Stimulated activated CD8-positive, alpha-beta memory T cell treated with anti-CD3 and anti-CD28 coated beads, Interleukin-4, amount 100 ng/mL, for 24 hours (primary cell): ENCODE data around the gene GCHFR.

Experiments used
- DNase-seq: peaks from one replicate; pipeline ENCODE4 v3.0.0-alpha.2; 2020; ENCODE audit warnings: low read depth

Gene GCHFR

DNA sequence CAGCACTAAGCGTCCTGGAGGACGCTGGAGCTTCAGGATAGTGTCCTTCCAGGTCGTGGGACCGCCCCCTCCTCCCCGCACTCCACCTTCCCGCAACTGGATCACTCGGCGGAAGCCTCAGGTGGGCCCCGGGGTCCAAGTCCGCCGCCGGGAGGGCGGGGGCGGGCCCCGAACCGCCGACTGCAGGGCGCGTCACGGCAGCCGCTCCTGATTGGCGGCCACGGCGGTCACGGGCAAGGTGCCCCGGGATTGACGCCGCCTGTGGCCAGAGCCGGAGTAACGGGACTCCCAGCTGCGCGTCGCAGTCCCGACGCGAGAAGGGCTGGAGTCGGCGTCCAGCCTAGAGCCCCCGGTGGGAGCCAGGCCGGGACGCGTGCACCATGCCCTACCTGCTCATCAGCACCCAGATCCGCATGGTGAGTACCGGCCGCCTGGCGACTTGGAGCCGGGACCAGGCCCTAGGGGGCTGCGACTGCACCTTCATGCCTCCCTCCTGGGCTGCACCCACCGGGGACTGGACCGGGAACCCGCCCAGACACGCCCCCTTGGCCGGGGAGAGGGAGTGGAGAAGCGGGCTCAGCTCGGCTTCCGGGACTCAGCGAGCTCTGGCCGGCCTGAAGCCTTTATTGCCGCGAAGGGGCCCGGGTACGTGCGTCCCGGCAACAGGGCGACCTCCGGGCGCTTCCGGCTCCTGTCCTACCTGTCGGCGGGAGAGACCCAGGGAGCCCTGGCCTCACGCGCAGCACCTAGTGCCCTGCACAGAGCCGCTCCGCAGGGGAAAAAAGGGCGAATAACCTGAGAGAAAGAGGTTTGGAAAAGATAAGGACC lies at the start of gene GCHFR:
TSS of gene GCHFR (plus strand) at position 268 of the 828 bp plus-strand sequence. CDS start at position 381, 113 bp downstream.
- peak; percentile 49 for DNase-seq

DNA sequence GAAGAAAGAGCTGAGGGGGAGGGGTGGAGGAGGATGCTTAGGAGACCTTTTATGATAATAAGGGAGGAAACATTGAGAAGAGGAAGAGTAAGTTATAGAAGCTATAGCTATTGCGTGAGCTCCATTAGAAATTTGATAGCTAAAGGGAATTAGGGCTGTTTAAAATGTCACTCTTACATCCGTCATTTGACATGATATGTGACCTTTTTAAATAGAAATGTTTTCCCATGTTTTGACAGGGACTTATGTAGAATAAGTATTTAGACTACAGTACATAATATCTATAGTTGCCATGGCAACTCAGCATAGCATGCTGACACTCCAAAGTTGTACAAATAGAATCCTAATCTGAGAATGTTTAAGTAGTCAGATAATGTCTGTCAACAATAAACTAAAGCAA lies 49.7 kb upstream of the GCHFR start:
- no peak for DNase-seq

DNA sequence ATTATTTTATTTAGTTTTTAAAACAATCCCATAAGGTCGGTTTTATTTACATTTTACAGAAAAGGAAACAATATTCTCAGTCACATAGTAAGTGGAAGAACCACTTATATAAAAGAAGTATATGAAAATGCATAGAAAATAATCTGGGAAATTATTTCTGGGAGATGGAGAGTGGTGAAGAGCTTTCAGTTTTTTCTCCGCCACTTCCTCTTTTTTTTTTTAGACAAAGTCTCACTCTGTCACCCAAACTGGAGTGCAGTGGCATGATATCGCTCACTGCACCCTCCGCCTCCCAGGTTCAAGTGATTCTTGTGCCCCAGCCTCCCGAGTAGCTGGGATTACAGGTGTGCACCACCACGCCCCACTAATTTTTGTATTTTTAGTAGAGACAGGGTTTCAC lies 47.7 kb upstream of the GCHFR start:
- DNase-seq = no peak

DNA sequence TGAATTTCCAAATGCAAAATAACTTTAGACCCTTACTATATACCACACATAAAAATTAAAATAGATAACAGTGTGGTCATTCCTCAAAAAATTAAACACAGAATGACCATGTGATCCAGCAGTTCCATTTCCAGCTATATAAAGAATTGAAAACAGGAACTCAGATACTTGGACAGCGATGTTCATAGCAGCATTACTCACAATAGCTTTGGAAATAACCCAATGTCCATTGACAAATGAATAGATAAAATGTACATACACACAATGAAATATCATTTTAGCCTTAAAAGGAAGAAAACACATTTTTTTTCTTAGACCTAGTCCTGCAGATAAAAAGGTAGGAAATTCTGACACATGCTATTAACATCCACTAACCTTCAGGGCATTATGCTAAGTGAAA lies 42.2 kb upstream of the GCHFR start:
- no peak for DNase-seq

DNA sequence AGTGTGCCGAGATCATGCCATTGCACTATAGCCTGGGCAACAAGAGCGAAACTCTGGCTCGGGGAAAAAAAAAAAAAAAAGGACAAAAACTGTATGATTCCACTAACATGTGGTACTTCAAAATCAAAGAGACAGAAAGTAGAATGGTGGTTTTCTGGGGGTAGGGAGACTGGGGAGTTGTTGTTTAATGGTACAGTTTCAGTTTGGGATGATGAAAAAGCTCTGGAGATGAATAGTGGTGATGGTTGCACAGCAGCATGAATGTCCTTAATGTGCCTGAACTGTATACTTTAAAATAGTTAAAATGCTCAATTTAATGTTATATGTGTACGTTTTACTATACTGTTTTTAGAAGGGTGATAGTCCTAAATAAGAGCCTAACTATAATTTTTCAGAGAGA lies 41.5 kb upstream of the GCHFR start:
- no peak for DNase-seq

- no peak for DNase-seq
These were observed 40.9 kb upstream of the GCHFR start for GRCh38 chr15:40722934-40723333.

GRCh38 chr15:40723919-40724318 lies 39.9 kb upstream of the GCHFR start:
- no peak for DNase-seq

- no peak for DNase-seq
These were observed 32.8 kb upstream of the GCHFR start for GRCh38 chr15:40731034-40731433.

DNA sequence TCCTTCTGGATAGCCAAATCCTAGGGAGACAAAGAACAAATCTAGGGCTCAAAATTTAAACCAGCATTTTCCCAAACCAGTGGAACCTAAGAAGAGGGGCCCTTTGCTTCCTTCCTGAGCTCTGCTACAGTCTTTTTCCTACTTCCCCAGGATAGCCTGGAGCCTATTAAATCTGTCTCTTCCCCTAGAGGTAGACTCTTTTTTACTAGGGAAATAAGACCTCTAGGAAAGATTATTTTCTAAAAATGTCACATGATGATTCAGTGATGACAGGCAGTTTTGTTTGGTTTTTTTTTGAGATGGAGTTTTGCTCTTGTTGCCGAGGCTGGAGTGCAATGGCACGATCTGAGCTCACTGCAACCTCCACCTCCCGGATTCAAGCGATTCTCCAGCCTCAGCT lies 27.3 kb upstream of the GCHFR start:
- DNase-seq = no peak

DNA sequence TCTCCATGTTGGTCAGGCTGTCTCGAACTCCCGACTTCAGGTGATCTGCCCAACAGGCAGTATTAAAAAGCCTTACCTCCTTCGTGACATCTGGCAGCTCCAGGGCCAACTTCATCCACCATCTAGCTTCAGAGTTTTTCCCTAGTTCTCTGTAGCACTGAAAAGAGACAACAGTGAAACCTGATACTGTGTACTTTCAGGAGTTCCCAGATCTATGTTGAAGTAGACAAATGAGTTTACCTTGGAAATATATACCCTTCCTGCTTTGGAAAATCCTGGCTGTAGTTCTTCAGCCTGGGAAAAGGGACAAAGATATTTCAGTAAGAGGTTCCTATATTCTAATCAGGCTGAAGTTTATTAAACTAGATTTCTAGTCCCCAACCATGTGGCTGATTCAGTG lies 26.8 kb upstream of the GCHFR start:
- no peak for DNase-seq

DNA sequence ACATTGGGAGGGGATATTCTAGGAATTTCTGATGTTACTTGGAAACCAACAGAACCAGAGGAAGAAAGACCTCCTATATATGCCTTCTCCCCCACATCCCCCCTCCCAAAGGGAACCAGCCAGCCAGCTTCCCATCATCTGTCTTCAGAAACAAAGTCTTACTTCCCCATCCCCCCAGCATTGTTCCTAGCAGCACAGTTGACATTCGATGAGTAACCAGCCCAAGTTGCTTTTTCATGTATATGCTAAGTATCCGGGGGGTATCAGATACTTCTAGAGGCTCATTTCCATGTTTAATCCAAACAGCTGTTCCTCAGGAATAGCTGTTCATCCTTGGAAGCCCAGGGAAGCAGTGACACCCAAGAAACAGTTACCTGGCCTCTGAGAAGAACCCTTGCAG lies 24.8 kb upstream of the GCHFR start:
- DNase-seq = no peak

DNA sequence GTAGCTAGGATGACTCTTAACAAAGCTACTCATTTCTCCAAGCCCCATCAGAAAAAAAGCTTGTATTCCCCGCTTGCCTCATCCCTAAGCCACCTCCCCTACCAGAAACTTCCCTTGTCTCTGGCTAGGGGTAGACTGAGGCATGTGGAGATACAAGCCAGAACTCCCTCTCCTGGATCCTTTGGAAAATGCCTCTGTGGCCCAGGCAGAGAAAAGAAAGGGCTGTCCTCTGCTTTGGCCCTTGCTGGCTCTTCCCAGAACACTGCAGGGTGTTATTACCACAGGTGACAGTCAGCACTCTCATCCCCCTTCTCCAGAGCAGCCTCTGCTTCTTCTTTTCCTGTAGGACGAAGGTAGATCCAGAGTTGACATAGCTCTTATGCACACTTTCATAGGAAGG lies 24.0 kb upstream of the GCHFR start:
- DNase-seq = no peak

DNA sequence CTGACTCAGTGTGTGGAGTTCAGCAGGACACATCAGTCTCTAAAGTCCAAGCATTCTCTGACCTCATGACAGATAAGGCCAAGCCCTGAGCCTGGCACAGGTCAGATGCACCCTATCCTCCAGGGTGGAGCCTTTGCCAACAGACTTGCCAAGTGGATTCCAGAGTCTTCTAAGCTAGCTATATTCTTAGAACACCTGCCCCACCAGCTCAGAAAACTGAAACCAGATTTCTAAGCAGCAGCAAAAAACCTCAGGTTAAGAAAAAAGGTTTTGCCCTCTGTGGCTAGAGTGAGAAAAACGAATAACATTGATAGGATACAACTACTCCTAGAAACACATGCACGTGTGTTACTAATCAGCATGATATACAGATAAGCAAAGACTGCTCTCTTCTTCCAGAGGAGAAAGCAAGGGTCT lies 20.4 kb upstream of the GCHFR start:
- no peak for DNase-seq

DNA sequence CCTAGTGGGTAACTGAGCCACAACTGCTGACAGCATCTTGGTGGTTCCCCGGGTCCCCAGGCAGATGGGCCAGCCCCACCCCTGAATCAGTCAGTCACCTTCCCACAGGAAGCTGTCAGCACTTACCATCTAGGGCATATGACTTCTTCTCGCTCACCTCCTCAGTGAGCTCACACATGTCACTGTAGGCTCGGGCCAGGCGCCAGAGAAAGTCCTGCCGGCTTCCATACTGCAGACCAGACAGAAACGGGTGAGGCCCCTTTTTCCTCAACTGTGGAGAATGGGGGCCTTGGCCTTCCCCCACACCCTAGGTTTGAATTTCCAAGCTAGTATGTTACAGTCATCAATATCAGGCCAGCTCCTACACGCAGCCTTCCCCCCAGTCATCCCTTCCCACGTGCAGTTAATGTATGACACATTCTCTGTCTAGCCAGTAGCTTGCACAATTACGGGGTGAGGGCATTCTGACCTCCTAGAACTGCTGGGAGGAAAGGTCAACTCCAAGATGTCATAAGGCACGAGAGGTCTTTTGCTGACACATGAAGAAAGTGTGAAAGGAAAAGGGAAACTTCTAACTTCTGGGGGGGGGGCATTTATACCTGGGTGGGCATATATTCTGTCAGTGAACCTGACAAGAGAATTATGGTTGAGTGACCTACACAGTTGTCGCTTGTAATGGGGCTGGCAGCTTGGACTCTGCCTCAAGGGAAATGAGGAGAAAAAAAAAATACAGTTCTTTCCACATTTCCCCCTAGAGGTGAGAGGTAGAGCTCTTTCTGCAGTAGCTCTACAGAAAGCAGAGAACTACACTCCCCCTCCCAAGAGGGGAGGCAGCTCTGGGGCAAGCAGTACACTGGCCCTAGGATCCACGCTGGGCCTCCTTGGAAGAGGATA lies 19.7 kb upstream of the GCHFR start:
- peak; percentile 47 for DNase-seq

DNA sequence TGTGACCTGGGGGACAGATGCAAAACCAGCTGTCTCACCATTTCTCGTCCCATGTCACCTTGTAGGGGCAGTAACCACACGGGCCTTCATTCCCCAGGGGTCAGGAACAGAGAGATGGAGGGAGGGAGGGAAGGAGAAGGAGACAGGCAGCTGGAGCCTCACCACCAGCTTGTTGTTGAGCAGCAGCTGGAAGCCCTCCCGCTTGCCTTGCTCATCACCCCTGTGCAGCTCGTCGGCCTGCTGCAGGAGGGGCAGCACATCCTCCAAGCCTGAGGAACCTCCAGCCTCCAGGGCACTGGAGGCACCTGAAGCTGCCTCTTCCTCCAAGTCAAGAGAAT lies 19.1 kb upstream of the GCHFR start:
- no peak for DNase-seq

GRCh38 chr15:40746916-40747418 lies 16.9 kb upstream of the GCHFR start:
- DNase-seq = no peak

- no peak for DNase-seq
These were observed 15.9 kb upstream of the GCHFR start for GRCh38 chr15:40747685-40748631.

DNA sequence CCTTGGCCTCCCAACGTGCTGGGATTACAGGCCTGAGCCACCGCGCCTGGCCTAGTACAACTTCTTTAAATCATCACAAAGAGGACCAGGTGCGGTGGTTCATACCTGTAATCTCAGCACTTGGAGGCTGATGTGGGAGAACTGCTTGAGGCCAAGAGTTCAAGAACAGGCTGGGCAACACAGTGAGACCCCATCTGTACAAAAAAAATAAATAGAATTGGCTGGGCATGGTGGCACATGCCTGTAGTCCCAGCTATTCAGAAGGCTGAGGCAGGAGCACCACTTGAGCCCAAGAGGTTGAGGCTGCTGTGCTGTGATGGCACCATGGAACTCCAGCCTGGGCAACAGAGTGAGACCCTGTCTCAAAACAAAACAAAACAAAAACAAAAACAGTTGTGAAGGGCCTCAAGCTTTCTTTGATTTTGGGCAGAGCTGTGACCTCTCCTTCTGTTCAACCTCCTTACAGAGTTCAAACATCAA lies 14.7 kb upstream of the GCHFR start:
- DNase-seq = no peak

DNA sequence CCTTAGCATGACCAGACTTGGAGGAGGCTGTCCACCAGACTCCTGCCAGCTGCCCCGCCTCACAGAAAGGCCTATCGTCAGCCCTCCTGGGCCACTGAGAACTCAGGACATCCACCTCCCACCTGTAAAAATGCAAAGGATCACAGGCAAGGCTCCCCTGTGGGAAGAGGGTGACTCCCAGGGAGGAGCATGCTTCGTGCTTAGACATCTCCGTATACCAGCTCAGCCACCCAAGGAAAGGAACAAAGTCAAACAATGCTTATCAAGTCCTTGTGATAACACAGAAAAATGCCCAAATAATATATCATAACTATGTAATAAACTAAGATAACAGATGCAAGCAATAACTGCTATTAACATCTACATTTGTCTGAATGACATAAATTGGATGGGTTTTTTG lies 13.0 kb upstream of the GCHFR start:
- DNase-seq = no peak

- no peak for DNase-seq
These were observed 12.1 kb upstream of the GCHFR start for GRCh38 chr15:40751745-40752144.

DNA sequence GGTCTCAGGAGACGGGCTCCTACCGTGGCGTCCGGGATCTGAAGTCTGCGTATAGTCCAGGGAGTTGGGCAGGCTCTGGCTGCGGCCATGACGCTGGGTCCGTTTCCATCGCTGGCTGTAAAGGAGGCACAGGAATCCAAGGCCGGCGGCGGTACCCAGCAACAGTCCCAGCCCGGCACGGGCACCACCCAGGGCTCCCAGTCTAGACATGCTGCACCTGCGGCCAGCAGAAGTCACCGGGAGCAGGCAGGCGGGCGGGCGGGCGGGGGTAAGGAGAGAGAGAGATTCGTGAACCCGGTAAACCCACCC lies 9.3 kb upstream of the GCHFR start:
- DNase-seq = no peak
